GM19239 (cell line): ENCODE data around the gene CD68.

Experiments used
- DNase-seq: peaks from one replicate; pipeline ENCODE4 v3.0.0; 2011; ENCODE audit warnings: low spot score; ENCODE audit not compliant: insufficient read length
- FAIRE-seq: peaks from 2 replicates; lab custom pipeline; 2011; peaks lifted over from hg19 to GRCh38; lab: Jason Lieb, UNC

The CD68 gene

GRCh38 chr17:7579001-7579833 lies at the start of gene CD68:
TSS of gene CD68 (plus strand) at chr17:7579638. CDS start at chr17:7579678, 40 bp downstream.
- DNase-seq, result peak; percentile 62
- FAIRE-seq, result peak; percentile 95

GRCh38 chr17:7530023-7530900 lies 49.2 kb upstream of the CD68 start:
- FAIRE-seq, result peak; percentile 60
- DNase-seq, result no peak

GRCh38 chr17:7538050-7538449 lies 41.4 kb upstream of the CD68 start:
- no peak for DNase-seq
- no peak for FAIRE-seq

GRCh38 chr17:7538891-7539545 lies 40.4 kb upstream of the CD68 start:
- FAIRE-seq (no peak), DNase-seq (no peak)

- DNase-seq (no peak), FAIRE-seq (no peak)
These were observed 38.3 kb upstream of the CD68 start for GRCh38 chr17:7541074-7541621.

GRCh38 chr17:7544911-7545310 lies 34.5 kb upstream of the CD68 start:
- no peak for FAIRE-seq
- DNase-seq, result no peak

GRCh38 chr17:7548585-7549400 lies 30.6 kb upstream of the CD68 start, which contains the start of gene TNFSF12:
TSS of gene TNFSF12 (plus strand) at chr17:7549058. CDS start at chr17:7549154, 96 bp downstream.
- DNase-seq (no peak), FAIRE-seq (peak; percentile 75)

- FAIRE-seq (peak; percentile 37), DNase-seq (no peak)
These were observed 29.9 kb upstream of the CD68 start for GRCh38 chr17:7549401-7550055.

GRCh38 chr17:7550344-7550743 lies 29.1 kb upstream of the CD68 start:
- DNase-seq (no peak), FAIRE-seq (no peak)

- FAIRE-seq (no peak), DNase-seq (no peak)
These were observed 28.0 kb upstream of the CD68 start for GRCh38 chr17:7551396-7551795.

GRCh38 chr17:7552621-7553051 lies 26.8 kb upstream of the CD68 start:
- FAIRE-seq (peak; percentile 98), DNase-seq (peak; percentile 85)

- no peak for DNase-seq
- FAIRE-seq, result peak; percentile 35
These were observed 26.1 kb upstream of the CD68 start for GRCh38 chr17:7553356-7553755.

GRCh38 chr17:7555320-7555948 lies 24.0 kb upstream of the CD68 start:
- FAIRE-seq, result no peak

GRCh38 chr17:7556627-7557026 lies 22.8 kb upstream of the CD68 start:
- FAIRE-seq (no peak), DNase-seq (no peak)

More at GRCh38 chr17:7555320-7555948, 24.0 kb upstream of the CD68 start:
- DNase-seq, result no peak

- no peak for FAIRE-seq
These were observed 22.2 kb upstream of the CD68 start for GRCh38 chr17:7557147-7557764.

GRCh38 chr17:7557775-7558543 lies 21.5 kb upstream of the CD68 start:
- peak; percentile 95 for FAIRE-seq
- DNase-seq, result no peak

More at GRCh38 chr17:7557147-7557764, 22.2 kb upstream of the CD68 start:
- DNase-seq, result no peak
